HEK293 (cell line): ENCODE measurements around the gene ARL6IP5.

ENCODE experiments used
- TCF7L2 ChIP-seq: IDR thresholded peaks from 2 replicates; pipeline ENCODE4 v1.6.1; 2011; ENCODE audit warnings: low read depth, mild to moderate bottlenecking, inconsistent platforms, low read length, moderate library complexity, borderline replicate concordance
- ZBTB6 ChIP-seq: fragments of 450-650 bp; formaldehyde crosslinking; IDR thresholded peaks from 2 replicates; pipeline ENCODE4 v1.5.1; 2017; ENCODE audit warnings: missing biosample characterization, missing genetic modification characterization
- ZNF350 ChIP-seq: fragments of 450-650 bp; formaldehyde crosslinking; IDR thresholded peaks from 2 replicates; pipeline ENCODE4 v1.5.0; 2017; ENCODE audit warnings: missing biosample characterization, mild to moderate bottlenecking, missing genetic modification characterization
- ZNF610 ChIP-seq: fragments of 450-650 bp; formaldehyde crosslinking; IDR thresholded peaks from 2 replicates; pipeline ENCODE4 v1.5.1; 2016; ENCODE audit warnings: missing biosample characterization, missing genetic modification characterization, borderline replicate concordance
- ZNF658 ChIP-seq: fragments of 450-650 bp; formaldehyde crosslinking; IDR thresholded peaks from 2 replicates; pipeline ENCODE4; 2016; ENCODE audit warnings: missing biosample characterization, missing genetic modification characterization
- TF ChIP-seq, protein P1 (sequence below): fragments of 450-650 bp; formaldehyde crosslinking; IDR thresholded peaks from 2 replicates; pipeline ENCODE4 v1.5.1; 2016; ENCODE audit warnings: missing biosample characterization, missing genetic modification characterization
- TF ChIP-seq, protein P2 (sequence below): fragments of 450-650 bp; formaldehyde crosslinking; IDR thresholded peaks from 2 replicates; pipeline ENCODE4 v1.5.1; 2016; ENCODE audit warnings: missing biosample characterization, missing genetic modification characterization, low read depth

DNA sequence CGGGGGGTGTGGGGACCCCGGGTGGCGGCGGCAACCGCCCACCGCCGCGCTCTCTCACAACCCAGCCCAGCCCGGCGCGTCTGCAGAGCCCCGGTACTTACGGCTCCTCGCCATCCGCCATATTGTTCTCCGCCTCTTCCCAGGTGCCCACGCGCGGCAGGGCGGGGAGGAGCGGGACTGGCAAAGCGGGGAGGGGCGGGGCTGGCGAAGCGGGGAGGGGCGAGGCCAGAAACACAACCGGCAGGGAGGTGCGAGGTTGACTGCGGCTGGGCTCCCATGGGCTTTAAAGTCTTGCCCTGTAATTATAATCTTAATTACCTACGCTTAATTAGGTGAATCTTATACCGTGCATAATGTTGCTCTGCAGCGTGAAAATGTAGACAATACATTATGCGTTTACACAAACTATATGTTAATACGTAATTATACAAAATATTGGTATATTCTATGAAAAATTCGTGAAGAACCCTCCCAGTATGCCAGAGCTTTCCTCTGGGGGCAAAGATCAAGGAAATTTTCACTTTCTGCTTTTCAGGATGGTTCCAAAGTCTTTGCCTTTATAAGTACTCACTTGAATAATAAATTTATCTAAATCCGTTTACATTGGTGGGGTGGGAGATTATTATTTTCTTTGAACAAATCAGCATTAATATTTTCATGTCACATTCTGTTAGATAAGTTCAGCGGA lies 4.4 kb upstream of the ARL6IP5 start, which contains the start of gene UBA3:
- no peak for TF ChIP-seq TCF7L2
- no peak for TF ChIP-seq ZNF610 (tag by site-specific recombination)
- TF ChIP-seq ZNF350 (tag by site-specific recombination): no peak
- no peak for TF ChIP-seq ZNF658 (tag by site-specific recombination)
- TF ChIP-seq, protein P1, sequence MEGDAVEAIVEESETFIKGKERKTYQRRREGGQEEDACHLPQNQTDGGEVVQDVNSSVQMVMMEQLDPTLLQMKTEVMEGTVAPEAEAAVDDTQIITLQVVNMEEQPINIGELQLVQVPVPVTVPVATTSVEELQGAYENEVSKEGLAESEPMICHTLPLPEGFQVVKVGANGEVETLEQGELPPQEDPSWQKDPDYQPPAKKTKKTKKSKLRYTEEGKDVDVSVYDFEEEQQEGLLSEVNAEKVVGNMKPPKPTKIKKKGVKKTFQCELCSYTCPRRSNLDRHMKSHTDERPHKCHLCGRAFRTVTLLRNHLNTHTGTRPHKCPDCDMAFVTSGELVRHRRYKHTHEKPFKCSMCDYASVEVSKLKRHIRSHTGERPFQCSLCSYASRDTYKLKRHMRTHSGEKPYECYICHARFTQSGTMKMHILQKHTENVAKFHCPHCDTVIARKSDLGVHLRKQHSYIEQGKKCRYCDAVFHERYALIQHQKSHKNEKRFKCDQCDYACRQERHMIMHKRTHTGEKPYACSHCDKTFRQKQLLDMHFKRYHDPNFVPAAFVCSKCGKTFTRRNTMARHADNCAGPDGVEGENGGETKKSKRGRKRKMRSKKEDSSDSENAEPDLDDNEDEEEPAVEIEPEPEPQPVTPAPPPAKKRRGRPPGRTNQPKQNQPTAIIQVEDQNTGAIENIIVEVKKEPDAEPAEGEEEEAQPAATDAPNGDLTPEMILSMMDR (tag by site-specific recombination): no peak
- TF ChIP-seq, protein P2, sequence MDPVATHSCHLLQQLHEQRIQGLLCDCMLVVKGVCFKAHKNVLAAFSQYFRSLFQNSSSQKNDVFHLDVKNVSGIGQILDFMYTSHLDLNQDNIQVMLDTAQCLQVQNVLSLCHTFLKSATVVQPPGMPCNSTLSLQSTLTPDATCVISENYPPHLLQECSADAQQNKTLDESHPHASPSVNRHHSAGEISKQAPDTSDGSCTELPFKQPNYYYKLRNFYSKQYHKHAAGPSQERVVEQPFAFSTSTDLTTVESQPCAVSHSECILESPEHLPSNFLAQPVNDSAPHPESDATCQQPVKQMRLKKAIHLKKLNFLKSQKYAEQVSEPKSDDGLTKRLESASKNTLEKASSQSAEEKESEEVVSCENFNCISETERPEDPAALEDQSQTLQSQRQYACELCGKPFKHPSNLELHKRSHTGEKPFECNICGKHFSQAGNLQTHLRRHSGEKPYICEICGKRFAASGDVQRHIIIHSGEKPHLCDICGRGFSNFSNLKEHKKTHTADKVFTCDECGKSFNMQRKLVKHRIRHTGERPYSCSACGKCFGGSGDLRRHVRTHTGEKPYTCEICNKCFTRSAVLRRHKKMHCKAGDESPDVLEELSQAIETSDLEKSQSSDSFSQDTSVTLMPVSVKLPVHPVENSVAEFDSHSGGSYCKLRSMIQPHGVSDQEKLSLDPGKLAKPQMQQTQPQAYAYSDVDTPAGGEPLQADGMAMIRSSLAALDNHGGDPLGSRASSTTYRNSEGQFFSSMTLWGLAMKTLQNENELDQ (tag by site-specific recombination): no peak
- no peak for TF ChIP-seq ZBTB6 (tag by site-specific recombination)
